ENCODE data around the gene SCN8A. TPM values are rescaled to one million over a fixed set of nuclear protein-coding genes. Genes with fewer than 3 reads are reported as not detected.

The SCN8A gene
- polyA plus RNA-seq, 2 of the 4 experiments (the other 2 are of a cell fraction) = 1.8 to 4.8 TPM

- FAIRE-seq (no peak), ATAC-seq (no peak), DNase-seq (ENCODE audit: low read depth in 1 of 2, low spot score in 1 of 2) (peak in 1 of 2 experiments; percentile 45)
- Histone ChIP-seq H3K27ac (no peak overlapping the region), H3K4me2 (peak overlapping the region; percentile 27; the same call in 2 of the 3 replicates), H3K4me3 (0 out of 3 replicates have a peak overlapping the region, but pooled peaks have one; percentile 12), H3K4me1 (no peaks in the 10 kb centered on the region), H3K9me3 (no peaks in the 10 kb centered on the region)
- ChIA-PET POLR2A (no interaction called here), CTCF (no interaction called here)
- 61% methylated on average over 6 of the region's 6 CpGs for WGBS (ENCODE audit: missing lambda C conversion rate)
- TF ChIP-seq BCL3 (IDR thresholded peaks at IDR 0.05) (no peak), ELK1 (IDR thresholded peaks at IDR 0.05; ENCODE audit: low read depth, low read length) (no peak), MAZ (IDR thresholded peaks at IDR 0.05; ENCODE audit: borderline replicate concordance, low read depth, low read length) (no peak), ZC3H11A (IDR thresholded peaks at IDR 0.05) (no peak), MYC (IDR thresholded peaks at IDR 0.05; ENCODE audit: borderline replicate concordance, low read length) (no peak), ATOH8 (CRISPR knock-in tag; IDR thresholded peaks at IDR 0.05; ENCODE audit: low read depth) (no peak), RNF2 (IDR thresholded peaks at IDR 0.05; ENCODE audit: borderline replicate concordance, low read depth) (no peak), ESRRA (IDR thresholded peaks at IDR 0.05; ENCODE audit: borderline replicate concordance, low read length) (no peak), EP300 (IDR thresholded peaks at IDR 0.05) (no peak), PHF8 (IDR thresholded peaks at IDR 0.05; ENCODE audit: borderline replicate concordance, low read depth) (no peak), HEYL (CRISPR knock-in tag; IDR thresholded peaks at IDR 0.05) (no peak), CHD4 (IDR thresholded peaks at IDR 0.05; ENCODE audit: borderline replicate concordance) (no peak), RFX5 (IDR thresholded peaks at IDR 0.05) (no peak), HOXB13 (CRISPR knock-in tag; IDR thresholded peaks at IDR 0.05; ENCODE audit: low read depth) (no peak), JUNB (IDR thresholded peaks at IDR 0.05) (no peak), JUN (IDR thresholded peaks at IDR 0.05) (no peak), CTCF (IDR thresholded peaks at IDR 0.05) (no peak), FOXS1 (CRISPR knock-in tag; IDR thresholded peaks at IDR 0.05) (no peak), NFE2L2 (conservative IDR thresholded peaks at IDR 0.05; ENCODE audit: low read length) (no peak), FOSL2 (IDR thresholded peaks at IDR 0.05) (no peak), FOSL2 (CRISPR knock-in tag; IDR thresholded peaks at IDR 0.05) (no peak)
These were observed 11.6 kb upstream of the SCN8A start for GRCh38 chr12:51579321-51579850.

- no peak overlapping the region for H3K27ac ChIP-seq
- 84% methylated on average over 5 of the region's 5 CpGs for whole genome bisulfite sequencing (ENCODE audit: missing lambda C conversion rate)
- ATAC-seq = no peak
- TF ChIP-seq CEBPB (IDR thresholded peaks at IDR 0.05) (no peak), CBX2 (IDR thresholded peaks at IDR 0.05; ENCODE audit: borderline replicate concordance, low read depth) (no peak), RARB (CRISPR knock-in tag; IDR thresholded peaks at IDR 0.05) (no peak), HOXB5 (CRISPR knock-in tag; IDR thresholded peaks at IDR 0.05) (no peak), ATOH8 (CRISPR knock-in tag; IDR thresholded peaks at IDR 0.05; ENCODE audit: low read depth) (no peak), HEYL (CRISPR knock-in tag; IDR thresholded peaks at IDR 0.05) (no peak), ZNF302 (CRISPR knock-in tag; IDR thresholded peaks at IDR 0.05) (no peak), BCL3 (IDR thresholded peaks at IDR 0.05) (no peak)
- CTCF ChIA-PET = interaction anchor here (1.6 to 1.9 kb wide), 2 partner anchors 8 to 168 kb away, joined by 3 to 9 read pairs; no protein-coding TSS in a partner anchor
- H3K4me2 ChIP-seq = no peak overlapping the region
- no peaks in the 10 kb centered on the region for H3K9me3 ChIP-seq
- H3K4me1 ChIP-seq = peaks cover 11% of the 10 kb centered on the region; the same call in 2 of the 3 replicates
- no peak overlapping the region for H3K4me3 ChIP-seq
- POLR2A ChIA-PET = no interaction called here
- FAIRE-seq = no peak
- no peak for DNase-seq (ENCODE audit: low read depth in 1 of 2, low spot score in 1 of 2)
These were observed 2.0 kb upstream of the SCN8A start for GRCh38 chr12:51589060-51589459.

All from A549 (cell line).